Endothelial cell of umbilical vein (primary cell): ENCODE results near the gene PRKG1. TPM values are rescaled to one million over a fixed set of nuclear protein-coding genes. Genes with fewer than 3 reads are reported as not detected.

ENCODE experiments used
- BruUV-seq: library from RNA; stranded (reverse); fragments of 400-500 nt; replicated peaks from 2 replicates; lab custom pipeline; 2021; lab: Mats Ljungman, UMichigan
- CTCF ChIA-PET: fragments of 300-600, 350-600 bp; sonication (Branson Sonifier 250); formaldehyde crosslinking; loops from one replicate; lab custom pipeline; 2021; ENCODE audit warnings: antibody characterized with exemption, inconsistent platforms; lab: Charles Lee
- POLR2A ChIA-PET: fragments of 300-600, 350-600 bp; sonication (Branson Sonifier 250); formaldehyde crosslinking; loops from one replicate; lab custom pipeline; 2021; ENCODE audit warnings: antibody characterized with exemption, inconsistent platforms; lab: Charles Lee
- DNase-seq: peaks from one replicate; pipeline ENCODE4 v3.0.0-alpha.2; 2011; ENCODE audit warnings: low read depth, low spot score
- FAIRE-seq: peaks from 2 replicates; lab custom pipeline; 2011; peaks lifted over from hg19 to GRCh38; lab: Jason Lieb, UNC
- H2AFZ ChIP-seq: 2 replicates; pipeline ENCODE4 v1.6.0; 2012; ENCODE audit warnings: low read depth, low read length, control low read depth, inconsistent platforms
- H3K27ac ChIP-seq: 2 replicates; pipeline ENCODE4 v1.5.1; 2011; ENCODE audit warnings: low read depth, mild to moderate bottlenecking, control low read depth, low read length, moderate library complexity; ENCODE audit not compliant: insufficient read depth
- H3K27me3 ChIP-seq, 2 experiments: 2 replicates each; pipeline versions ENCODE4 v1.6.0 to v1.6.1; 2011; ENCODE audit warnings: low read length in 2 of 2, mixed read lengths in 1 of 2; ENCODE audit not compliant: control insufficient read depth in 2 of 2, insufficient read depth in 2 of 2
- H3K36me3 ChIP-seq, 2 experiments: 2 replicates in 1 of 2; 3 replicates in 1 of 2; pipeline ENCODE4 v1.5.1; 2011; ENCODE audit warnings: low read length in 2 of 2, mild to moderate bottlenecking in 1 of 2, moderate library complexity in 1 of 2; ENCODE audit not compliant: control insufficient read depth in 2 of 2, insufficient read depth in 2 of 2; ENCODE audit errors: extremely low read depth in 1 of 2
- H3K4me1 ChIP-seq: 3 replicates; pipeline ENCODE4 v1.5.1; 2011; ENCODE audit warnings: mild to moderate bottlenecking, low read length; ENCODE audit not compliant: control insufficient read depth, insufficient read depth; ENCODE audit errors: extremely low read depth
- H3K4me2 ChIP-seq: 2 replicates; pipeline ENCODE4 v1.6.1; 2011; ENCODE audit warnings: low read length, control low read depth, mixed read lengths; ENCODE audit not compliant: insufficient read depth
- H3K4me3 ChIP-seq, 3 experiments: fragments of 200-600 bp in 1 of 3; sonication (generic), shearing (Covaris generic) in 1 of 3; replicated peaks in 1 of 3; 2 replicates each; pipeline ENCODE4 v1.5.1; 2011 to 2016; ENCODE audit warnings: control low read depth in 3 of 3, low read length in 3 of 3, mild to moderate bottlenecking in 2 of 3, inconsistent platforms in 1 of 3, low read depth in 1 of 3, moderate library complexity in 1 of 3; ENCODE audit not compliant: insufficient read depth in 1 of 3
- H3K79me2 ChIP-seq: 2 replicates; pipeline ENCODE4 v1.6.0; 2012; ENCODE audit warnings: low read length, inconsistent platforms; ENCODE audit not compliant: control insufficient read depth, insufficient read depth
- H3K9ac ChIP-seq: replicated peaks from 2 replicates; pipeline ENCODE3; 2011; ENCODE audit warnings: low read length, control low read depth; ENCODE audit not compliant: insufficient read depth; ENCODE audit errors: extremely low read depth
- H3K9me1 ChIP-seq: replicated peaks from 3 replicates; pipeline ENCODE4 v1.6.0; 2011; ENCODE audit warnings: mild to moderate bottlenecking, low read length; ENCODE audit not compliant: control insufficient read depth, insufficient read depth; ENCODE audit errors: extremely low read depth
- H3K9me3 ChIP-seq: replicated peaks from 2 replicates; pipeline ENCODE4 v1.5.1; 2012; ENCODE audit warnings: low read length, inconsistent platforms; ENCODE audit not compliant: control insufficient read depth, insufficient read depth
- H4K20me1 ChIP-seq: replicated peaks from 2 replicates; pipeline ENCODE3; 2011; ENCODE audit warnings: mild to moderate bottlenecking, low read length; ENCODE audit not compliant: control insufficient read depth, insufficient read depth; ENCODE audit errors: extremely low read depth
- EZH2 ChIP-seq: IDR thresholded peaks from 2 replicates; pipeline ENCODE4 v1.6.1; 2012; ENCODE audit warnings: borderline replicate concordance, low read depth, mild to moderate bottlenecking, moderate library complexity, low read length, inconsistent platforms; ENCODE audit not compliant: severe bottlenecking
- FOS ChIP-seq: IDR thresholded peaks from 2 replicates; pipeline ENCODE4 v1.6.1; 2011; ENCODE audit warnings: mild to moderate bottlenecking, low read length, moderate library complexity, borderline replicate concordance; ENCODE audit not compliant: insufficient read depth
- GATA2 ChIP-seq: IDR thresholded peaks from 2 replicates; pipeline ENCODE4 v1.7.0; 2011; ENCODE audit warnings: low read depth, mild to moderate bottlenecking, moderate library complexity, mixed read lengths, low read length; ENCODE audit not compliant: insufficient read length, insufficient read depth
- JUN ChIP-seq: IDR thresholded peaks from 2 replicates; pipeline ENCODE4 v1.6.1; 2011; ENCODE audit warnings: borderline replicate concordance, low read depth; ENCODE audit not compliant: insufficient read length, insufficient read depth
- MYC ChIP-seq: IDR thresholded peaks from one replicate; pipeline ENCODE4 v1.6.1; 2011; ENCODE audit warnings: mild to moderate bottlenecking, low read depth, low read length
- POLR2A ChIP-seq: IDR thresholded peaks from 2 replicates; pipeline ENCODE4 v1.6.1; 2012; ENCODE audit warnings: low read depth, mild to moderate bottlenecking, control low read depth, low read length
- POLR2AphosphoS5 ChIP-seq: IDR thresholded peaks from 2 replicates; pipeline ENCODE4 v1.6.1; 2012; ENCODE audit warnings: low read depth, mild to moderate bottlenecking, control low read depth, low read length, moderate library complexity; ENCODE audit not compliant: insufficient read depth
- dilution Hi-C: fragments of 300-500 bp; cut with MboI; formaldehyde crosslinking; loops from one replicate; pipeline ENCODE4 v1.15.0; 2019; ENCODE audit warnings: low sequenced_read_pairs; ENCODE audit not compliant: extremely low pct_ligation_motif_present
- intact Hi-C: fragments of 100-400 bp; cut with micrococcal nuclease; formaldehyde crosslinking; loops from one replicate; pipeline ENCODE4 v1.10.0; 2022
- polyA plus RNA-seq, 4 experiments: library from polyadenylated mRNA; depleted of rRNA in 3 of 4; stranded (reverse) in 3 of 4; unstranded in 1 of 4; fragments of >200 nt; gene quantifications; 2 replicates each; pipeline versions ENCODE4 v1.2.1 to v1.2.3, GENCODE V29; 2011 to 2012; ENCODE audit warnings: missing spikeins in 1 of 4
- total RNA-seq: library from RNA; stranded (reverse); gene quantifications from 2 replicates; pipeline ENCODE4 v1.2.3, GENCODE V29; 2021
- TF ChIP-seq, protein P1 (sequence below), 2 donors: IDR thresholded peaks; 1 replicate in 1 of 2; 2 replicates in 1 of 2; pipeline ENCODE4 v1.5.1; 2011; ENCODE audit warnings: low read length in 2 of 2, mild to moderate bottlenecking in 2 of 2, moderate library complexity in 2 of 2, control low read depth in 1 of 2, inconsistent platforms in 1 of 2, low read depth in 1 of 2; ENCODE audit not compliant: insufficient read depth in 1 of 2; ENCODE audit errors: extremely low read depth in 1 of 2
- TF ChIP-seq, protein P2 (sequence below): IDR thresholded peaks from 2 replicates; pipeline ENCODE4 v1.6.1; 2011; ENCODE audit not compliant: insufficient read depth, insufficient read length

The PRKG1 gene
- total and polyA plus RNA-seq, 2 donors (not counting 3 experiments of a cell fraction or from before 2014, with no cell fraction given), result 0.01 to 0.18 TPM

DNA sequence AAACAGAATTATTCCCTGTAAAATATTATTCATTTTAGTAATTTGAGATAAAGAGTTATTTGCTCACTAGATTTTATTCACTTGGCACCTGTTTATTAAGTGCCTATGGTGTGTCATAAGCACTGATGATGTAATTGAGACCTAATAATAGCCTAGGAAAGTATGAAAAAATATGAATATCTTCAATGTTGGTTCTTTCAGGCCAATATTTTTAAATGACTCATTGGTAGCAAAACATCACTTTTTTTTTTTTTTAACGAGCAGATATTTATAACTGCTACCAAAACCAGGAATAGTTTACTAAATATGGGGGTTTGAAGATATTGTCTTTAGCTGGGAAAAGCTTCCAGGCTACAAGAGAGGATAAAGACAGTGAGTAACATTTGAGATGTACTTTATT, 228.0 kb downstream of the PRKG1 start:
- FAIRE-seq, result no peak

More for the DNA sequence above, 228.0 kb downstream of the PRKG1 start:
- Histone ChIP-seq H3K27me3 (no peaks in the 10 kb centered on the region), H3K9ac (no peak overlapping the region), H3K9me3 (no peaks in the 10 kb centered on the region), H3K4me3 (no peak overlapping the region), H3K4me1 (no peaks in the 10 kb centered on the region), H3K4me2 (no peak overlapping the region), H3K36me3 (no peaks in the 10 kb centered on the region), H3K27ac (no peak overlapping the region), H2AFZ (no peak overlapping the region), H4K20me1 (no peaks in the 10 kb centered on the region), H3K9me1 (no peaks in the 10 kb centered on the region), H3K79me2 (no peaks in the 10 kb centered on the region)
- DNase-seq, result peak; percentile 33
- dilution Hi-C loops, result no loop called here
- BruUV-seq, result no TSS peak
- CTCF ChIA-PET, result no interaction called here
- POLR2A ChIA-PET, result no interaction called here
- no peak for TF ChIP-seq JUN
- TF ChIP-seq, protein P1, sequence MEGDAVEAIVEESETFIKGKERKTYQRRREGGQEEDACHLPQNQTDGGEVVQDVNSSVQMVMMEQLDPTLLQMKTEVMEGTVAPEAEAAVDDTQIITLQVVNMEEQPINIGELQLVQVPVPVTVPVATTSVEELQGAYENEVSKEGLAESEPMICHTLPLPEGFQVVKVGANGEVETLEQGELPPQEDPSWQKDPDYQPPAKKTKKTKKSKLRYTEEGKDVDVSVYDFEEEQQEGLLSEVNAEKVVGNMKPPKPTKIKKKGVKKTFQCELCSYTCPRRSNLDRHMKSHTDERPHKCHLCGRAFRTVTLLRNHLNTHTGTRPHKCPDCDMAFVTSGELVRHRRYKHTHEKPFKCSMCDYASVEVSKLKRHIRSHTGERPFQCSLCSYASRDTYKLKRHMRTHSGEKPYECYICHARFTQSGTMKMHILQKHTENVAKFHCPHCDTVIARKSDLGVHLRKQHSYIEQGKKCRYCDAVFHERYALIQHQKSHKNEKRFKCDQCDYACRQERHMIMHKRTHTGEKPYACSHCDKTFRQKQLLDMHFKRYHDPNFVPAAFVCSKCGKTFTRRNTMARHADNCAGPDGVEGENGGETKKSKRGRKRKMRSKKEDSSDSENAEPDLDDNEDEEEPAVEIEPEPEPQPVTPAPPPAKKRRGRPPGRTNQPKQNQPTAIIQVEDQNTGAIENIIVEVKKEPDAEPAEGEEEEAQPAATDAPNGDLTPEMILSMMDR (IDR thresholded peaks at IDR 0.05; ENCODE audit: extremely low read depth in 1 of 2, insufficient read depth in 1 of 2, low read depth in 1 of 2, low read length in 2 of 2), result no peak
- TF ChIP-seq, protein P2, sequence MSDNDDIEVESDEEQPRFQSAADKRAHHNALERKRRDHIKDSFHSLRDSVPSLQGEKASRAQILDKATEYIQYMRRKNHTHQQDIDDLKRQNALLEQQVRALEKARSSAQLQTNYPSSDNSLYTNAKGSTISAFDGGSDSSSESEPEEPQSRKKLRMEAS, result no peak
- TF ChIP-seq EZH2, result no peak
- TF ChIP-seq FOS, result no peak
- no peak for TF ChIP-seq MYC
- TF ChIP-seq POLR2AphosphoS5, result no peak
- no peak for TF ChIP-seq GATA2
- no peak for TF ChIP-seq POLR2A
- intact Hi-C loops, result no loop called here
